HUES64 (cell line): ENCODE results near the gene SMIM38.

Experiments used
- H3K27ac ChIP-seq: 2 replicates; pipeline ENCODE4 v1.7.0; 2013; ENCODE audit warnings: low read depth, low read length, inconsistent platforms
- H3K27me3 ChIP-seq: 2 replicates; pipeline ENCODE4 v1.6.1; 2013; ENCODE audit warnings: mild to moderate bottlenecking, low read length; ENCODE audit not compliant: insufficient read depth
- H3K36me3 ChIP-seq: 2 replicates; pipeline ENCODE4 v1.6.1; 2013; ENCODE audit warnings: mild to moderate bottlenecking, low read length; ENCODE audit not compliant: insufficient read depth
- H3K4me1 ChIP-seq: 2 replicates; pipeline ENCODE4 v1.6.1; 2013; ENCODE audit warnings: mild to moderate bottlenecking, low read length, moderate library complexity; ENCODE audit not compliant: insufficient read depth
- H3K4me3 ChIP-seq: 2 replicates; pipeline ENCODE4 v1.5.1; 2013; ENCODE audit warnings: mild to moderate bottlenecking, low read length, moderate library complexity
- H3K9ac ChIP-seq: 2 replicates; pipeline ENCODE4 v1.6.1; 2013; ENCODE audit warnings: mild to moderate bottlenecking, low read depth, low read length
- H3K9me3 ChIP-seq: 2 replicates; pipeline ENCODE4 v1.6.1; 2013; ENCODE audit warnings: low read depth, low read length; ENCODE audit not compliant: insufficient read depth
- WGBS: fragments of 150-250, 120-280 bp; methylation state at CpG from one replicate; pipeline ENCODE4 v1.1.7; 2013; ENCODE audit warnings: missing lambda C conversion rate; 5-methylcytosine and 5-hydroxymethylcytosine counted together

SMIM38 gene

GRCh38 chr11:69163842-69164241 is 8.1 kb downstream of the SMIM38 start:
- WGBS = 100% methylated on average over 1 of the region's 1 CpG

DNA sequence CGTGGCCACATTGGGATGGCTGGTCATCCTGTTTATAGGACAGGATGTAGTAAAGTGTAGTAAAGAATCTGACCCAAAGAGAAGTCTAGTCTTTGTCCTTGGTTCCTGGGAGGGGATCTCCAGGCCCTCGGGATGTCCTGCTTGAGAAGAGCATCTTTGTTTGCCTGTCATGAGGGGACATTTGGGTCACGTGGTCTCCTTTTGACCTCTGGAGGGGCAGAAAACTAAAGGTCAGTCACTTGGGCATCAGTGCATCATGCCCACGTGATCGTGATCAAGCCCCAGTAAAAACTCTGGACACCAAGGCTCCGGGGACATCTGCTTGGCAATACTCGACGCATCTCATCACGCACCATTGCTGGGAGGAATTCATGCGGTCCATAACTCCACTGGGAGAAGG is 9.1 kb downstream of the SMIM38 start:
- no peak overlapping the region for H3K9ac ChIP-seq
- no peak overlapping the region for H3K27ac ChIP-seq
- 82% methylated on average over 10 of the region's 10 CpGs for WGBS
- no peak overlapping the region for H3K4me3 ChIP-seq
- no peaks in the 10 kb centered on the region for H3K27me3 ChIP-seq
- H3K36me3 ChIP-seq = no peaks in the 10 kb centered on the region
- peaks cover 8% of the 10 kb centered on the region; the same call in 1 of the 2 replicates for H3K4me1 ChIP-seq
- peaks cover 13% of the 10 kb centered on the region; the same call in 1 of the 2 replicates for H3K9me3 ChIP-seq

More at GRCh38 chr11:69163842-69164241, 8.1 kb downstream of the SMIM38 start:
- no peaks in the 10 kb centered on the region for H3K27me3 ChIP-seq
- peaks cover 13% of the 10 kb centered on the region; the same call in 1 of the 2 replicates for H3K9me3 ChIP-seq
- peaks cover 8% of the 10 kb centered on the region; the same call in 1 of the 2 replicates for H3K4me1 ChIP-seq
- H3K9ac ChIP-seq = no peak overlapping the region
- no peak overlapping the region for H3K27ac ChIP-seq
- H3K36me3 ChIP-seq = no peaks in the 10 kb centered on the region
- no peak overlapping the region for H3K4me3 ChIP-seq

DNA sequence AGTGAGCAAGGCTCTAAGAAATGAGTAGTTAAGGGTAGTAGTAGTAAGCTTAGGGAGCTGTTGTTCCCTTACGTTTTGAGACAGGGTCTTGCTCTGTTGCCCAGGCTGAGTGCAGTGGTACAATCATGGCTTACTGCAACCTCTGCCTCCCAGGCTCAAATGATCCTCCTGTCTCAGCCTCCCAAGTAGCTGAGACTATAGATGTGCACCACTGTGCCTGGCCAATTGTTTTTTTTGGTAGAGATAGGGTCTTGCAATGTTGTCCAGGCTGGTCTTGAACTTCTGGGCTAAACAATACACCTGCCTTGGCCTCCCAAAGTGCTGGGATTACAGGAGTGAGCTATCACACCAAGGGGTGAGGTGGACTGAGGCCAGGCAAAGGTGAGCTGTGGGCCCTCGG is 10.0 kb downstream of the SMIM38 start:
- H3K9me3 ChIP-seq = peaks cover 13% of the 10 kb centered on the region; the same call in 1 of the 2 replicates
- H3K27me3 ChIP-seq = no peaks in the 10 kb centered on the region
- H3K4me1 ChIP-seq = peaks cover 8% of the 10 kb centered on the region; the same call in 1 of the 2 replicates
- no peaks in the 10 kb centered on the region for H3K36me3 ChIP-seq
- no peak overlapping the region for H3K9ac ChIP-seq
- 95% methylated on average over 2 of the region's 2 CpGs for WGBS
- H3K27ac ChIP-seq = no peak overlapping the region
- H3K4me3 ChIP-seq = no peak overlapping the region

DNA sequence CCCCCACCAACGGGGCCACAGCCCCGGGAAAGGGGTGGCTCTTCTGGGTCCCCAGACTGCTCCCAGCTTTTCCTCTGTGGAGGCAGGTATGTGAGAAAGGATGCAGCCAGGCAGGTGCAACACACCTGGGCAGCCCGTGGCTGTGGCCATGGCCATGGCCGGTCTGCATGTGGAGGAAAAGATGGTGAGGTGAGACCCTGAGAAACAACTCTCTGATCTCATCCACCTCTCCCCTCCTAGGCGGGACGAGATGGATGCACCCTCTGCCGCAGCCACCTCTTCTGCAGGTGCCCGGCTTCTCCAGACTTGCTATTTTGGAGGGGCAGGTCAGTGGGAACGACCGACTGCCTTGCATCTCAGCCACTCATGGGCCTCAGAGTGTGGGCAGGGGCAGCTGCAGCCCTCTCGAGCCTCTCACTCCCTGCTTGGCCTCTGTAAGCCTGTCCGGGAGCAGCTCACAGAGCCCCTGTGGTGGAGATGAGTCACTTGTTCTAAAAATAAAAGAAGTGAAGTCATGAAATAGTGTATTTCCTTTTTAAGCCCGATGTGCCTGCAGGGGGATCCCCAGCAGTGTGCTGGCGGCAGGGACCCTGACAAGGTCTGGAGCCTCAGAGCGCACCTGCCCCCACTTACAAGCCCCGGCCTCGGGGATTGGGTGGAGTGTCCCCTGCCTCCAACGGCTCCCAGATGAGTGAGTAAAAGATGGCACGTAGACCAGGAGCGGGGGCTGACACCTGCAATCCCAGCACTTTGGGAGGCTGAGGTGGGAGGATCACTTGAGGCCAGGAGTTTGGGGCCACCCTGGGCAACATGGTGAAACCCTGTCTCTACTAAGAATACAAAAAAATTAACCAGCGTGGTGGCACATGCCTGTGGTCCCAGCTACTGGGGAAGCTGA is 10.7 kb downstream of the SMIM38 start:
- Histone ChIP-seq H3K4me3 (no peak overlapping the region), H3K4me1 (peaks cover 8% of the 10 kb centered on the region; the same call in 1 of the 2 replicates), H3K27me3 (no peaks in the 10 kb centered on the region), H3K27ac (no peak overlapping the region), H3K9me3 (peaks cover 13% of the 10 kb centered on the region; the same call in 1 of the 2 replicates), H3K36me3 (no peaks in the 10 kb centered on the region), H3K9ac (peak overlapping the region; percentile 6; the same call in 1 of the 2 replicates)
- WGBS = 51% methylated on average over 18 of the region's 21 CpGs

DNA sequence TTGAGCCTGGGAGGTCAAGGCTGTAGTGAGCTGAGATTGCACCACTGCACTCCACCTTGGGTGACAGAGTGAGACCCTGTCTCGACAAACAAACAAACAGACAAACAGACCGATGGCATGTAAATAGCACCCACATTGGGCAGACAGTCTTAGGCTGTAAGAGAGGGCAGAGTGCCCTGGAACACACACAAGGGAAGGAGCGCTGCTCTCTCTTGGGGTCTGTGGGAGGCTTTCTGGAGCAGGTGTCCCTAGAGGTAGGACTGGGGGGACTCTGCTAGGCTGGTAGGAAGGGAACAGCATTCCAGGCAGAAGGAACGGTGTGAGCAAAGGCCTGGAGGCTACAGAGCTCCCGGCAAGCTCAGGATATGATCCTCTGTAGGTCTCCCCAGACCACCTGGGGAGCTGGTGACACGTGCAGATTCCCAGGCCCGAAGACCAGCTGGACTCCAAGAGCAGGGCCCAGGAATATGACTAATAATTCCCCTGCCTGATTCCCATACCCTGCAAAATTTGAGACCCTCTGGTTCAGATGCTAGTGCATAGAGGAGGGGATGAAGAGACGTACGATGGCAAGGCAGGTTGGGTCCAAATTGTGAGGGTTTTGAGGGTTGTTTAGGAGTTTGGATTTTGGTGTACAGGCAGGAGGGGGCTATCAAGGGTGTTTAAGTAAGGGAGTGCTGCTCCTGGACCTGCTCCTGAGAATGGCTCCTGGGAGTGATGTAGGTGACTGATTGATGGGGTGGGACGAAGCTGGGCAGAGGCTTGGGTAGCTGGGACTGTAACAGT is 11.6 kb downstream of the SMIM38 start:
- no peaks in the 10 kb centered on the region for H3K27me3 ChIP-seq
- peaks cover 8% of the 10 kb centered on the region; the same call in 1 of the 2 replicates for H3K4me1 ChIP-seq
- H3K9ac ChIP-seq = no peak overlapping the region
- no peaks in the 10 kb centered on the region for H3K36me3 ChIP-seq
- peaks cover 13% of the 10 kb centered on the region; the same call in 1 of the 2 replicates for H3K9me3 ChIP-seq
- H3K27ac ChIP-seq = no peak overlapping the region
- 85% methylated on average over 10 of the region's 10 CpGs for WGBS
- H3K4me3 ChIP-seq = no peak overlapping the region

DNA sequence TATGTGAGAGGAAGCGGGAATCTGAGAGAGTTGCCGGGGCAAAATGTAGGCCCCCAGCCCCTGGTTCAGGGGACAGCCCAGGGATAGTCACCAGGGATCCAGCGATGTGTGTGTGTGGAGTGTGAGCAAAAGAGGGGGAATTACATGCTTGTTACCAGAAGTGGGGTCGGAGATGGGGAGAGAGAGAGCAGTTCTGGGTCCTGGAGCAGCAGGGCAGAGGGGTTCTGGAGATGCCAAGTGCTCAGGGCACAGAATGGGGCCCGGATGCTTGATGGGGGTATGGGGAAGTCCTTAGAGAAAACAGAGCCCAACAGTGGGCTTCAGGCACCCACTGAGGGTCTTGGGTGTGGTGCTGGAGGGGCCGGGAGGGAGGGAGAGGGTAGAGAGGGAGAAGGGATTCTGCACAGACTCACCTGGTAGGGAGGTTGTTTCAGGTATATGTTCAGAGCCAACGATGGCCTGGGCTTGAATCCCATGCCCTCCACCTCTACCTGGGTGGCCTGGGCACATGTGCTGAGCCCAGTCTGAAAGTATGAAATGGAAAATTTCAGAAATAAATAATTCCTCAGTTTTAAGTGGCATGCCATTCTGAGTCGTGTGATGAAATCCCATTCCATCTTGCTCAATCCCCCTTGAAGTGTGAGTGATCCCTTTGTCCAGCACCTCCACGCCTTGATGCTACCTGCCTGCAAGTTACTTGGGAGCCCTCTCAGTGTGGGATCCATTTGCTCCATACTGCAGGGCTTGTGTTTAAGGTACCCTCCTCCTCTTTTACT is 12.4 kb downstream of the SMIM38 start:
- Histone ChIP-seq H3K36me3 (no peaks in the 10 kb centered on the region), H3K4me1 (peaks cover 8% of the 10 kb centered on the region; the same call in 1 of the 2 replicates), H3K9me3 (peaks cover 10% of the 10 kb centered on the region; the same call in 1 of the 2 replicates), H3K27me3 (no peaks in the 10 kb centered on the region), H3K4me3 (no peak overlapping the region), H3K27ac (no peak overlapping the region), H3K9ac (no peak overlapping the region)
- WGBS = 74% methylated on average over 9 of the region's 9 CpGs

GRCh38 chr11:69169479-69169878 is 13.7 kb downstream of the SMIM38 start:
- H3K9me3 ChIP-seq = no peaks in the 10 kb centered on the region
- 90% methylated on average over 3 of the region's 3 CpGs for WGBS
- peaks cover 8% of the 10 kb centered on the region; the same call in 1 of the 2 replicates for H3K4me1 ChIP-seq
- no peaks in the 10 kb centered on the region for H3K27me3 ChIP-seq
- no peak overlapping the region for H3K9ac ChIP-seq
- H3K36me3 ChIP-seq = no peaks in the 10 kb centered on the region
- no peak overlapping the region for H3K27ac ChIP-seq
- no peak overlapping the region for H3K4me3 ChIP-seq

- Histone ChIP-seq H3K9ac (no peak overlapping the region), H3K36me3 (no peaks in the 10 kb centered on the region), H3K4me3 (no peak overlapping the region), H3K27me3 (no peaks in the 10 kb centered on the region), H3K4me1 (peaks cover 8% of the 10 kb centered on the region; the same call in 1 of the 2 replicates), H3K9me3 (no peaks in the 10 kb centered on the region), H3K27ac (no peak overlapping the region)
- 89% methylated on average over 5 of the region's 6 CpGs for WGBS
Observed at GRCh38 chr11:69170704-69171103, 15.0 kb downstream of the SMIM38 start.

GRCh38 chr11:69171476-69172240 is 15.9 kb downstream of the SMIM38 start:
- no peak overlapping the region for H3K27ac ChIP-seq
- H3K36me3 ChIP-seq = no peaks in the 10 kb centered on the region
- WGBS = 92% methylated on average over 6 of the region's 6 CpGs
- no peak overlapping the region for H3K4me3 ChIP-seq
- H3K9ac ChIP-seq = no peak overlapping the region
- H3K4me1 ChIP-seq = peaks cover 4% of the 10 kb centered on the region; the same call in 1 of the 2 replicates
- no peaks in the 10 kb centered on the region for H3K9me3 ChIP-seq
- no peaks in the 10 kb centered on the region for H3K27me3 ChIP-seq

- Histone ChIP-seq H3K9me3 (no peaks in the 10 kb centered on the region), H3K36me3 (no peaks in the 10 kb centered on the region), H3K4me1 (no peaks in the 10 kb centered on the region), H3K9ac (no peak overlapping the region), H3K4me3 (no peak overlapping the region), H3K27me3 (no peaks in the 10 kb centered on the region), H3K27ac (no peak overlapping the region)
- WGBS = 29% methylated on average over 1 of the region's 1 CpG
Observed at GRCh38 chr11:69172674-69173073, 16.9 kb downstream of the SMIM38 start.
